GM10266 (cell line): ENCODE results near the gene METAP1.
"Not testable (repeated sequence)": the region's sequence is repeated elsewhere in the genome, so short reads cannot be mapped to it uniquely, and the experiment has no call there.

ENCODE experiments used
- DNase-seq: peaks from one replicate; pipeline ENCODE4 v3.0.0; 2012; ENCODE audit errors: extremely low spot score
- CTCF ChIP-seq: IDR thresholded peaks from 2 replicates; pipeline ENCODE4 v1.5.1; 2012; ENCODE audit warnings: mild to moderate bottlenecking, low read depth; ENCODE audit not compliant: control insufficient read depth, insufficient read depth; ENCODE audit errors: missing control alignments

METAP1 gene

GRCh38 chr4:99100876-99101275 is 105.4 kb downstream of the METAP1 start:
- no peak for DNase-seq
- no peak for TF ChIP-seq CTCF

- TF ChIP-seq CTCF: no peak
- no peak for DNase-seq
Observed at GRCh38 chr4:99102634-99103033, 107.1 kb downstream of the METAP1 start.

GRCh38 chr4:99103166-99103565 is 107.6 kb downstream of the METAP1 start:
- no peak for DNase-seq
- no peak for TF ChIP-seq CTCF

- TF ChIP-seq CTCF: no peak
- DNase-seq: no peak
Observed at GRCh38 chr4:99104153-99104552, 108.6 kb downstream of the METAP1 start.

GRCh38 chr4:99109286-99109685 is 113.8 kb downstream of the METAP1 start:
- not testable (repeated sequence) for DNase-seq
